Measurements from ENCODE around the gene MCRIP2.

DNA sequence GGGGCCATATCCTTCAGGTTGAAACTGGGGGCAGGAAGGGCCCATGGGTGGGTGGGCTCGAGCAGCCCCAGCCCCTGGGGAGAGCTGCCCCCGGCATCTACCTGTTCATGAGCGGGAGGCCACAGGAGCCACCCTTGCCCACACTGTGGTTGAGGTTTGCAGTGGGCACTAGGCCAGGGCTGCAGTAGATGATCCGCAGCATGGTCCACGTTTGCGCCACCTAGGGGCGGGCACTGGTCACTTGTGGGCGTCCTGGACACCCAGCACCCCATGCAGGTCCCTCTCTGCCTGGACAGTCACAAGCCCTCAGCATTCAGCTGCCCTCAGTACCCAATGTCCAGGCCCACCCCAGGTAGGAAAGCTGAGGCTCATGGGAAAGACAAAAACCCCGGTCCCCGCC lies 44.3 kb downstream of the MCRIP2 start:
- TF ChIP-seq, protein P1, sequence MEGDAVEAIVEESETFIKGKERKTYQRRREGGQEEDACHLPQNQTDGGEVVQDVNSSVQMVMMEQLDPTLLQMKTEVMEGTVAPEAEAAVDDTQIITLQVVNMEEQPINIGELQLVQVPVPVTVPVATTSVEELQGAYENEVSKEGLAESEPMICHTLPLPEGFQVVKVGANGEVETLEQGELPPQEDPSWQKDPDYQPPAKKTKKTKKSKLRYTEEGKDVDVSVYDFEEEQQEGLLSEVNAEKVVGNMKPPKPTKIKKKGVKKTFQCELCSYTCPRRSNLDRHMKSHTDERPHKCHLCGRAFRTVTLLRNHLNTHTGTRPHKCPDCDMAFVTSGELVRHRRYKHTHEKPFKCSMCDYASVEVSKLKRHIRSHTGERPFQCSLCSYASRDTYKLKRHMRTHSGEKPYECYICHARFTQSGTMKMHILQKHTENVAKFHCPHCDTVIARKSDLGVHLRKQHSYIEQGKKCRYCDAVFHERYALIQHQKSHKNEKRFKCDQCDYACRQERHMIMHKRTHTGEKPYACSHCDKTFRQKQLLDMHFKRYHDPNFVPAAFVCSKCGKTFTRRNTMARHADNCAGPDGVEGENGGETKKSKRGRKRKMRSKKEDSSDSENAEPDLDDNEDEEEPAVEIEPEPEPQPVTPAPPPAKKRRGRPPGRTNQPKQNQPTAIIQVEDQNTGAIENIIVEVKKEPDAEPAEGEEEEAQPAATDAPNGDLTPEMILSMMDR (IDR thresholded peaks at IDR 0.05; ENCODE audit: low read depth, low read length, poor library complexity, severe bottlenecking), result peak; percentile 48
- no peak for TF ChIP-seq EZH2phosphoT487 (IDR thresholded peaks at IDR 0.05; ENCODE audit: borderline replicate concordance, low read length)
